Osteocyte (in vitro differentiated cells): Measurements from ENCODE around the gene NFYC. TPM values are rescaled to one million over a fixed set of nuclear protein-coding genes. Genes with fewer than 3 reads are reported as not detected.

Source experiments
- DNase-seq: peaks from one replicate; pipeline ENCODE4 v3.0.0; 2021; ENCODE audit warnings: mixed read lengths; ENCODE audit not compliant: unreplicated experiment; ENCODE audit errors: extremely low spot score
- H3K27ac Mint-ChIP-seq: one replicate; pipeline ENCODE4 v1.8.0; 2021; ENCODE audit warnings: mild to moderate bottlenecking, mixed read lengths; ENCODE audit not compliant: unreplicated experiment
- H3K27me3 Mint-ChIP-seq: one replicate; pipeline ENCODE4 v1.8.0; 2021; ENCODE audit warnings: mixed read lengths; ENCODE audit not compliant: unreplicated experiment
- H3K36me3 Mint-ChIP-seq: one replicate; pipeline ENCODE4 v1.8.0; 2021; ENCODE audit warnings: mixed read lengths; ENCODE audit not compliant: unreplicated experiment
- H3K4me1 Mint-ChIP-seq: one replicate; pipeline ENCODE4 v1.8.0; 2021; ENCODE audit warnings: mixed read lengths; ENCODE audit not compliant: unreplicated experiment
- H3K4me3 Mint-ChIP-seq: one replicate; pipeline ENCODE4 v1.8.0; 2021; ENCODE audit warnings: mild to moderate bottlenecking, moderate library complexity, mixed read lengths; ENCODE audit not compliant: unreplicated experiment
- H3K9me3 Mint-ChIP-seq: one replicate; pipeline ENCODE4 v1.8.0; 2021; ENCODE audit warnings: mixed read lengths; ENCODE audit not compliant: unreplicated experiment
- long read RNA-seq: library from polyadenylated mRNA; unstranded; transcript quantifications from one replicate; pipeline ENCODE4 v2.0.0, GENCODE V29; 2021
- total RNA-seq: library from RNA; stranded (reverse); gene quantifications from 2 replicates; pipeline ENCODE4 v1.2.1, GENCODE V29; 2021
- TF ChIP-seq, protein P1 (sequence below): fragments of 200-600 bp; sonication (generic); IDR thresholded peaks from 2 replicates; pipeline ENCODE4 v1.5.0; 2021; ENCODE audit warnings: antibody characterized with exemption, mild to moderate bottlenecking, moderate library complexity

NFYC gene
- 49.0 and 53.4 TPM in 2 replicates for total RNA-seq
- long read RNA-seq, transcript NFYC-202 (10 exons, 1,202 nt): minor isoform, 7 of 147 reads
- long read RNA-seq, transcript NFYC-215 (10 exons, 1,911 nt): minor isoform, 7 of 147 reads
- long read RNA-seq, transcript NFYC-213 (10 exons, 1,950 nt): major isoform, 95 of 147 reads
- long read RNA-seq, partial matches to known transcripts: 6 of 147 reads
- long read RNA-seq, other reads (novel, unspliced or antisense): 25 of 147 reads

GRCh38 chr1:40691538-40692428 is at the start of gene NFYC:
Gene NFYC (plus strand): TSS chr1:40691704. CDS start chr1:40738844, 47,140 bp downstream.
- DNase-seq: peak; percentile 98
- peaks cover 4% of the 10 kb centered on the region for H3K36me3 Mint-ChIP-seq
- H3K27ac Mint-ChIP-seq: peak within 1 kb of the TSS; percentile 97
- peak within 1 kb of the TSS; percentile 94 for H3K4me3 Mint-ChIP-seq
- TF ChIP-seq, protein P1, sequence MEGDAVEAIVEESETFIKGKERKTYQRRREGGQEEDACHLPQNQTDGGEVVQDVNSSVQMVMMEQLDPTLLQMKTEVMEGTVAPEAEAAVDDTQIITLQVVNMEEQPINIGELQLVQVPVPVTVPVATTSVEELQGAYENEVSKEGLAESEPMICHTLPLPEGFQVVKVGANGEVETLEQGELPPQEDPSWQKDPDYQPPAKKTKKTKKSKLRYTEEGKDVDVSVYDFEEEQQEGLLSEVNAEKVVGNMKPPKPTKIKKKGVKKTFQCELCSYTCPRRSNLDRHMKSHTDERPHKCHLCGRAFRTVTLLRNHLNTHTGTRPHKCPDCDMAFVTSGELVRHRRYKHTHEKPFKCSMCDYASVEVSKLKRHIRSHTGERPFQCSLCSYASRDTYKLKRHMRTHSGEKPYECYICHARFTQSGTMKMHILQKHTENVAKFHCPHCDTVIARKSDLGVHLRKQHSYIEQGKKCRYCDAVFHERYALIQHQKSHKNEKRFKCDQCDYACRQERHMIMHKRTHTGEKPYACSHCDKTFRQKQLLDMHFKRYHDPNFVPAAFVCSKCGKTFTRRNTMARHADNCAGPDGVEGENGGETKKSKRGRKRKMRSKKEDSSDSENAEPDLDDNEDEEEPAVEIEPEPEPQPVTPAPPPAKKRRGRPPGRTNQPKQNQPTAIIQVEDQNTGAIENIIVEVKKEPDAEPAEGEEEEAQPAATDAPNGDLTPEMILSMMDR: no peak
- H3K27me3 Mint-ChIP-seq: no peaks in the 10 kb centered on the region
- peaks cover 2% of the 10 kb centered on the region for H3K9me3 Mint-ChIP-seq
- peaks cover 37% of the 10 kb centered on the region for H3K4me1 Mint-ChIP-seq

- peaks cover 6% of the 10 kb centered on the region for H3K4me1 Mint-ChIP-seq
- TF ChIP-seq, protein P1: no peak
- H3K4me3 Mint-ChIP-seq: no peak overlapping the region
- H3K9me3 Mint-ChIP-seq: no peaks in the 10 kb centered on the region
- no peak overlapping the region for H3K27ac Mint-ChIP-seq
- peaks cover 7% of the 10 kb centered on the region for H3K36me3 Mint-ChIP-seq
- no peak for DNase-seq
- no peaks in the 10 kb centered on the region for H3K27me3 Mint-ChIP-seq
These were observed 46.3 kb upstream of the NFYC start for GRCh38 chr1:40645118-40645680.

DNA sequence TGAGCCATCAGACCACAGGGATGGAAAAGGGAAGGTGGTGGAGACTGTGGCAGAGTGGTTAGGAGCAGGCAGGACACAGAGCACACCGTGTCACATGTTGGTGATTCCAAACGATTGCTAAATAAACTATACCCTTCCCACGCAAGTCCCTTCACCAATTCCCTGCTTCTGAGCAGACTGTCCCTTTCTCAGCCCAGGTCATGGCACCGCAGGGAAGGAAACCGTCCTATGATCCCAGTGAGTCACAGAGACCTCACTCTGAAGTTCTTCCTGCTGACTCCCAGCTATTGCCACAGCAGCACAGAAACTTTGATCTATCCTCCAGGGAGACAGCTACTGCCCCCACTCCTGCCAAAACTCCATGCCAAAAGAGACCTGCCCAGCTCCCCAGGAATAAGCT is 45.2 kb upstream of the NFYC start:
- Mint-ChIP-seq H3K36me3 (no peaks in the 10 kb centered on the region), H3K9me3 (no peaks in the 10 kb centered on the region), H3K27ac (no peak overlapping the region), H3K27me3 (no peaks in the 10 kb centered on the region), H3K4me1 (peaks cover 6% of the 10 kb centered on the region), H3K4me3 (no peak overlapping the region)
- TF ChIP-seq, protein P1: no peak
- DNase-seq: no peak

DNA sequence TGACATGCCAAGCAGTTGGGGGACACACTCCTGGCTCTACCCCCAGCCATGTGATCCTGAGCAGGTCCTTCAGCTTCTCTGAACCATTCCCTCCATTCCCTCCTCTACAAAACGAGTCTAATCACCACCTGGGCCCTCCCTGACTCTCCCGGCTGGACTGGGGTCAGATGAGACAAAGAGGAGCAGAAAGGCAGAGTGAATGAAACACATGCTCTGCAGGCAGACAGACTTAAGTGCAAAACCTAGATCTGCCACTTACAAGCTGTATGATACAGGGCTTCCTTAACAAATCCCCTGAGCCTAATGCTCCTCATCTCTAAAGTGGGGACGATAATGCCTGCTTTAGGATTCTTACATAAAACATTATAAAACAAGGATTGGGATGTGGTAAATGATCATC is 43.3 kb upstream of the NFYC start:
- no peak for DNase-seq
- Mint-ChIP-seq H3K36me3 (no peaks in the 10 kb centered on the region), H3K4me3 (no peak overlapping the region), H3K27me3 (no peaks in the 10 kb centered on the region), H3K27ac (no peak overlapping the region), H3K4me1 (peaks cover 6% of the 10 kb centered on the region), H3K9me3 (no peaks in the 10 kb centered on the region)
- TF ChIP-seq, protein P1: no peak
